Measurements from ENCODE around the gene ETNPPL.
"Not testable (repeated sequence)": the region's sequence is repeated elsewhere in the genome, so short reads cannot be mapped to it uniquely, and the experiment has no call there.

ETNPPL gene

GRCh38 chr4:108763226-108763593 lies 357 bp upstream of the ETNPPL start:
- intact Hi-C loops (cut with DNase I): no loop called here
- DNase-seq: no peak

DNA sequence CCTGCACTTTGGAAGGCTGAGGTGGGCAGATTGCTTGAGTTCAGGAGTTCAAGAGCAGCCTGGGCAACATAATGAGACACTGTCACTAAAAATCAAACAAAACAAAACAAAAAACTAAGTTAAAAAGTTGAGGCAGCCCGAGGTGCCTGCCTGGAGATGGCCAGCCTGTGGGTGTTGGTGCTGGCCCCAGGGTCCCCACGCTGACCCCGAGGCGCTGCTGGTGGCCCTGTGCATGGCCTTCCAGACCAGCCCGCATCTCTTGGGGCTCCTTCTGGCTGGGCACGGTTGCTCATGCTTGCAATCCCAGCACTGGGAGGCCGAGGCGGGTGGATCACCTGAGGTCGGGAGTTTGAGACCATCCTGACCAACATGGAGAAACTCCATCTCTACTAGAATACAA lies 4.4 kb downstream of the ETNPPL start:
- intact Hi-C loops (cut with DNase I): no loop called here
- DNase-seq: no peak

- intact Hi-C loops (cut with DNase I): no loop called here
- DNase-seq: no peak
Observed at GRCh38 chr4:108754327-108754726, 8.5 kb downstream of the ETNPPL start.

DNA sequence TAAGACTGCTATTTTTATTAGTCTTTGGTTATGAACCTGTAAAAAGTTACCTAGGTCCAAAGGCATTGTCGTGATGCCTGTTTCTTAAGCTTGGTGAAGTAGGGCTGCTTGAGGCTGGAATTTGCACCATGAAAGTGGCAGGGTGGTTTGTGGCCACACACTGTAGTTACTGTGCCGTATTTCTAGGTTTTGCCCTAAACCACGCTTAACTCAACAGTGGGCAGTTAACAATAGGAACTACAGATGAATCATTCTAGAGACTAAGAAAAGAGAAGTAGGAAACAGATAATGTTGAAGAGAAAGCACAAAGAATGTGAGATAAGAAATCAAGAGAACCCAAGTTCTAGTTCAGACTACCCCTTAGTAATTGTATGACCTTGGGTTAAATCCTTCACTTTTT lies 11.5 kb downstream of the ETNPPL start:
- intact Hi-C loops (cut with DNase I): no loop called here
- no peak for DNase-seq

- no peak for DNase-seq
- intact Hi-C loops (cut with DNase I): no loop called here
Observed at GRCh38 chr4:108749119-108749518, 13.7 kb downstream of the ETNPPL start.

- DNase-seq: no peak
- intact Hi-C loops (cut with DNase I): no loop called here
Observed at GRCh38 chr4:108746511-108746910, 16.3 kb downstream of the ETNPPL start.

DNA sequence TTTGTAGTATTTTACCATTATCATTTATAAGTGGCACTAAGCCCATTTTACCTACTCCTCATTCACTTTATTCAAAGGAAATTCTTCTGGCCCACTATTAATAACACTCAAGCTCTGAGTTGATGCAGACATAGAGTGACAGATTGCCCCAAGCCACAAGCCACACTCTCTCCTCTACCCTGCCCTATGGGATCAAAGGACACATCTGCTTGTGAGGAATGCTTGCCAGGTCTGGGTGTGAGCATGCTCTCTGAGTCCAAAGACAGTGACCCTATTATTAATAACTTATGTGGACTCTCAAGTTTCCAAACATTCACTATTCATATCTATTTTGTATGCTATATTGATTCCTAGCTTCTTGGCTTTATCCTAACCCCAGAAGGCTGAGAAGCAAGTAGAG lies 18.5 kb downstream of the ETNPPL start:
- no peak for DNase-seq
- intact Hi-C loops (cut with DNase I): no loop called here

GRCh38 chr4:108742451-108743420 lies 20.1 kb downstream of the ETNPPL start:
- DNase-seq: peak in 8 of 10 donors; percentile 4 to 74 (median 34)
- intact Hi-C loops (cut with DNase I): no loop called here

DNA sequence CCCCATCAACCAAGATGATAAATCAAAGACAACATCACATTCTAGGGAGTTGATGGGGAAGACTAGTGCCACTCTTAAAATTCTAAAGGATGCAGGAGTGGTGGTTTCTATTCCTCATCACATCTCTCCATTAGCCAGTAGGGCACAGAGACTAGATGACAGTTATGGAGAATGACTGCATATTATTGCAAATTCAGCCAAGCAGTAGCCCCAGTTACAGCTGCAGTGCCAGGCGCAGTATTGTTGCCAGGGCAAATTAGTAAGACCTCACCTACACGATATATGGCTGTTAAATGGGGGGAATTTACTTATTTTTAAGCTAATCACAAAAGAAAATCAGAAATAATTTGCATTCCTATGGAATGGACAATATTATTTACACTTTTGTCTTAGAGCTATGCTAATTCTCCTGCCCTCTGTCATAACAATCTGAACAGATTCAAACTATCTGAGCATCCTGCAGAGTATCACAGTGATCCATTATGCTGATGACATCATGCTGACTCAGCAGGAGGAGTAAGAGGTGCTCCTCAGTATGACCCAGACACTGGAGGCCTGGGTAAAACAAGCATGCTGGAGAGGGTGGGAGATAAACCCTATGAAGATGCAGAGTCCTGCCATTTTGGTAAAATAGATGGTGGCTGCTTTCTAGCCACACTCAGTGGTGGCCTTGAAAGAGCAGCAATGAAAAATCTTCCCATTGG lies 24.7 kb downstream of the ETNPPL start:
- intact Hi-C loops (cut with DNase I): no loop called here
- DNase-seq: no peak

GRCh38 chr4:108731006-108731405 lies 31.8 kb downstream of the ETNPPL start:
- intact Hi-C loops (cut with DNase I): no loop called here
- DNase-seq: peak in 1 of 10 donors; percentile 79

DNA sequence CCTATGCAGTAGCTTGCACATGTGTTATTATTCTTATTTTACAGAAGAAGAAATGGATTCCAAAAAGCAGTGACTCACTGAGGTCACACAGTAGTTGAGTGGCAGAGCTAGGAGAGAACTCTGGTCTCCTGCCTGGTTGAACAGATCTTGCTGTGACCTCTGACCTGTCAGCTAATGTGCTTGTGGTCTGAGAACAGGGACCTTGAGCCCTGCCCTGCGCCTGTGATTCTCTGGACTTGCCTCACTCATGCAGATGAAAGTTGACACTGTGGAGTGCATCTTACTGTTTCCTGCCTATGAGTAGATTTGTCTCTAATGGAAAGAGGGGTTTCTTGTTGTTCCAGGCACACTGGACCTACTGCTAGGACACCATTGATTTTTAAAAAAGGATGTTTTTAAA lies 32.3 kb downstream of the ETNPPL start:
- DNase-seq: no peak
- intact Hi-C loops (cut with DNase I): no loop called here

DNA sequence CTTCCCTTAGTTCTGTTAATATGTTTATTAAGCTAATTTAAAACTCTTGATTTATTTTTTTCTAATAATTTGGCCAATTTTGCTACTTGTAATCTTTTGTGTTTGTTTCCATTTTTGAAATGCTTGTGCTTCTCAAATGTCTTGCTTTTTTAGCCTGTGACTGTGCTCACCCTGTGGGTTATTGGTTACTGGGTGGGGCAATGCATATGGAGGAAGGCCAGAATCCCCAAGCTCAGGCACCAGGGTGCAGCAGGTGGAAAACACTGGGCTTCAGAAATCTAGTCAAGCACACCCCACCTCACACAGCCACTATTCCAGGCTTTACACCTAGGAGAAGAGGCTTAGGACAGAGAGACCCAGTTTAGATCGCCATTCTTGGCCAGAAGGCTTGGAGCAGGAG lies 33.1 kb downstream of the ETNPPL start:
- intact Hi-C loops (cut with DNase I): no loop called here
- no peak for DNase-seq

DNA sequence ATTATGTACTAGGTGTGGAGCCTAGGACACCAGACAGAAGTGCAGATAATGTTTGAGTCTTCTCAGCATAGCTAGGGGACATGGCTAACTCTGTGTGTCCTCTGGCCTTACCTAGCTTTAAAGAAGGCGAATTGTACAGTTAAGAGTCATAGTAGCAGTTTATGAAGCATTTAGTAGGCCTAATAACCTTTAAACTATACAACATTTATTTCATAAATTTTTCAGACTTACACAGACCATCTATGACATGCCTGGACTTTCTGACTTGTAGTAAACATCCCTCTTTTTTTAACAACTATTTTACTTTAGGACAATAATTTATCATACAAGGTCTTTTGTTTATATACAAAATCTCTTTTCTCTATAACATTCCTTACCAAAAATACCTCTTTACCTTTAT lies 37.4 kb downstream of the ETNPPL start:
- intact Hi-C loops (cut with DNase I): no loop called here
- no peak for DNase-seq

GRCh38 chr4:108717386-108717785 lies 45.5 kb downstream of the ETNPPL start:
- DNase-seq: no peak
- intact Hi-C loops (cut with DNase I): no loop called here

GRCh38 chr4:108716340-108716739 lies 46.5 kb downstream of the ETNPPL start:
- intact Hi-C loops (cut with DNase I): no loop called here
- no peak for DNase-seq

DNA sequence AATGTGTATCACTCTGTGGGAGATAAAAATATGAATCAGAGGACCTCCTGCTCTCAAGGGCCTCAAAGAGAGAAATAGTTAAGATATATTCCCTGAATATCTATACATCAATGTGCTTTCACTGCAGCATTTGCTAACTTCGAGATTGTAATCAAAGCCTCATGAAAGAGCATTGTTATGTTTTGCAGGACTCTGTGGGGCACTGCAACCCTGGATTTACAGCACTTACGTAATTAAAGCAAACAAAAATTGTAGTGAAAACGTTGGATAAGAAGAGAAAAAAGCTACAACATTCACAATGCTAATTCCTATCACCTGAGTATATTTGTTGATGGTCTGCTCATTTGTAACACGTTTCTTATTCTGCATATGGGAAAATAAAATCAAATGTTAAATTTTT lies 48.0 kb downstream of the ETNPPL start:
- intact Hi-C loops (cut with DNase I): no loop called here
- no peak for DNase-seq

DNA sequence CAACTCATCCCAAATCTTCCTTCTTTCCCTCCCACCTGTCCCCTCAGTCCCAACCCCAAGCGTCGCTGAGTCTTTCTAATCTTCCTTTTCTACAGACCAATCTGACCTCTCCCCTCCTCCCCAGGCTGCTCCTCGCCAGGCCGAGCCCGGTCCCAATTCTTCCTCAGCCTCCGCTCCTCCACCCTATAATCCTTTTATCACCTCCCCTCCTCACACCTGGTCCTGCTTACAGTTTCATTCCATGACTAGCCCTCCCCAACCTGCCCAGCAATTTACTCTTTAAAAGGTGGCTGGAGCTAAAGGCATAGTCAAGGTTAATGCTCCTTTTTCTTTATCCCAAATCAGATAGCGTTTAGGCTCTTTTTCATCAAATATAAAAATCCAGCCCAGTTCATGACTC lies 52.3 kb downstream of the ETNPPL start:
- DNase-seq; intact Hi-C loops (cut with DNase I): not testable (repeated sequence)

DNA sequence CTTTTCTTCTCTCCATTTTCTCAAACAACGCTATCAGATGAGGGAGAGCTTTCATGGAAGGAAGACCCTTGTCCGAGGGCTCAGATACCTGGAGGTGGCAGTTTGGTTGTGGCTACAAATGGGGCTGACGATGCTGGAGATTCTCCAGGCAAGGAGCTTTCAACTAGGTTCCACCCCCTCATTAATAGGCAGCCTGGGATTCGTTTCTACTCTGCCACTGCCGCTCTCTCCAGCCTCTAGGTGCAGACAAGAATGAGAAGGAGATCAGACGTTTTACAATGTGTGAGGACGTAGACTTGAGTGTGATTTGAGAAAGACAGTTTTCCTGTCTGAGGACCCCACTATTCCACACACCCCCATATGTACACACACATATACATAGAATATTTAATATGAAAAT lies 53.1 kb downstream of the ETNPPL start:
- intact Hi-C loops (cut with DNase I): no loop called here
- DNase-seq: no peak

DNA sequence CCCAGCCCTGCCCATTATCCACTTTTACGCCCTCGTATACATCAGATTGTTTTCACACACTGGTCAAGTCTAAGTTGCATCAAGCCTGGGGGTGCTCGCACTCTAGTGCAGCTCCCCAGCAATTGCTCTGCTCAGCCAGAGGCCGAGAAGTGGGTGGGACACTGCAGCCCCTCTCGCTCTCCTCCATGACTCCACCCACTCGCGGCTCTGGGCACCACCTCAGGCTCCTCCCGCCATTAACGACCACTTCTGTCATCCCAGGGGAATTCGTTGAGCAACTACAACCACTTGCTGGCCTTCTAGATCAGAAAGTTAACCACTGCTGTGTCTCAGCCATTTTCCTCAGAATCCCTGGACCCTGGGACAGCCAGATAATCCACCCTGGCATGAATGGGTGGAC lies 53.6 kb downstream of the ETNPPL start:
- intact Hi-C loops (cut with DNase I): no loop called here
- DNase-seq: no peak

GRCh38 chr4:108706289-108706688 lies 56.6 kb downstream of the ETNPPL start:
- intact Hi-C loops (cut with DNase I): no loop called here
- no peak for DNase-seq

DNA sequence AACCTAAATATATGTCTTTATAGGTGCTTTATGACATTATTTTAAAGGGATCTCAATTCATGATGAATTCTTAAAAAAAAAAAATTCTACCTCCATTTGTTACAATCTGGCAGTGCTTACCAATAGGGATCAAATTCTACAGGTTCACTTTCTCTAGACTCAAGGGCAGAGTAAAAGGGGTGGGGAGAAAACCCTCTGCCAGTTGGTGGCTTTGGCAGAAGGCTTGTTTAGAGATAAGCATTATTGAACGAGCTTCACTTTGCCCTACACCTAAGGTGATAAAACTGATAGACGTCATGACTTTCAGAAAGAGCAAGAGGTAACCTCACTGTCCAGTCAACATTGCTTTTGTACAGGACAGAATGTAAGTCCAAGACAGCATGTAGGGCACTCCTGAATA lies 58.9 kb downstream of the ETNPPL start:
- no peak for DNase-seq
- intact Hi-C loops (cut with DNase I): no loop called here

DNA sequence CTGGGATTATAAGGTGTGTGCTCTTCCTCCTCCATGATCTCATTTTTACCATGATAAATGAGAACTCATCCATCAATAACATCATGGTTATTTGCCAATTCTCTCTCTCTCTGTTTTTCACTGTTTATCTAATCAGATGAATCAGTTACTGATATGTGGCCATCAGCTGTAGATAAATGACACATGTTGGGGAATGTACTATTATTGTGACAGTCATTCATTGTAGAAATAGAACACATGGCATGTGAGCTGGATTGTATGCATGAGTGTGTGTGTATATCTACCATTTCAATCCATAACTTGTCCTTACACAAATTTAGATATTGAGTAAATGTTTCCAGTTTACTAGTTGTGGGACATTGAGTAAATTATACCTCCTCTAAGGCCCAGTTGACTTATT lies 59.5 kb downstream of the ETNPPL start:
- intact Hi-C loops (cut with DNase I): no loop called here
- no peak for DNase-seq

Measured in posterior cingulate gyrus (tissue), 11 donors.